PC-3 (cell line): Measurements from ENCODE around the gene HIRA. TPM values are rescaled to one million over a fixed set of nuclear protein-coding genes. Genes with fewer than 3 reads are reported as not detected.
"Not testable (repeated sequence)": the region's sequence is repeated elsewhere in the genome, so short reads cannot be mapped to it uniquely, and the experiment has no call there.

Experiments
- ATAC-seq: fragments of 200-7000 bp; cut with Tn5 transposase; 2 replicates; pipeline ENCODE4 v1.9.1; 2020; ENCODE audit warnings: mild to moderate bottlenecking, moderate library complexity
- BruUV-seq: library from RNA; stranded (reverse); fragments of 400-500 nt; replicated peaks from 2 replicates; lab custom pipeline; 2021; lab: Mats Ljungman, UMichigan
- CTCF ChIA-PET: fragments of 300-600 bp; sonication (Branson Sonifier 250); formaldehyde crosslinking; loops from one replicate; lab custom pipeline; 2022; ENCODE audit warnings: antibody characterized with exemption; lab: Charles Lee
- POLR2A ChIA-PET: fragments of 300-600 bp; sonication (Branson Sonifier 250); formaldehyde crosslinking; loops from one replicate; lab custom pipeline; 2022; ENCODE audit warnings: antibody characterized with exemption; ENCODE audit not compliant: unreplicated experiment; lab: Charles Lee
- DNase-seq: peaks from one replicate; pipeline ENCODE4 v3.0.0-alpha.2; 2015
- H2AFZ ChIP-seq: fragments of 300-600 bp; sonication (generic); 2 replicates; pipeline ENCODE4 v1.6.0; 2016; ENCODE audit warnings: antibody characterized with exemption, low read length
- H3F3A ChIP-seq: fragments of 300-600 bp; sonication (generic); one replicate; pipeline ENCODE4 v1.6.0; 2017; ENCODE audit warnings: antibody characterized with exemption, low read length, control low read depth, mild to moderate bottlenecking; ENCODE audit not compliant: unreplicated experiment
- H3K27ac ChIP-seq: fragments of 300-600 bp; sonication (generic); 2 replicates; pipeline ENCODE4 v1.5.1; 2016; ENCODE audit warnings: mild to moderate bottlenecking, low read length
- H3K27me3 ChIP-seq: fragments of 300-600 bp; sonication (generic); 2 replicates; pipeline ENCODE4 v1.6.1; 2016; ENCODE audit warnings: low read length, mixed read lengths
- H3K36me3 ChIP-seq: fragments of 300-600 bp; sonication (generic); 2 replicates; pipeline ENCODE4 v1.6.1; 2016; ENCODE audit warnings: low read depth, mixed run types, low read length, mixed read lengths
- H3K4me1 ChIP-seq: fragments of 300-600 bp; sonication (generic); 2 replicates; pipeline ENCODE4 v1.5.1; 2016; ENCODE audit warnings: low read length; ENCODE audit not compliant: insufficient read depth
- H3K4me2 ChIP-seq: fragments of 300-600 bp; sonication (generic); 2 replicates; pipeline ENCODE4 v1.6.0; 2016; ENCODE audit warnings: low read length
- H3K4me3 ChIP-seq: fragments of 300-600 bp; sonication (generic); 2 replicates; pipeline ENCODE4 v1.5.1; 2016; ENCODE audit warnings: mild to moderate bottlenecking, low read length, mixed read lengths
- H3K79me2 ChIP-seq: fragments of 300-600 bp; sonication (generic); 2 replicates; pipeline ENCODE4 v1.6.1; 2017; ENCODE audit warnings: low read length, mixed read lengths
- H3K9ac ChIP-seq: fragments of 300-600 bp; sonication (generic); 2 replicates; pipeline ENCODE4 v1.6.0; 2016; ENCODE audit warnings: mild to moderate bottlenecking, low read length
- H3K9me2 ChIP-seq: fragments of 300-600 bp; sonication (generic); replicated peaks from 2 replicates; pipeline ENCODE4 v1.6.1; 2016; ENCODE audit warnings: mixed run types, low read length, mixed read lengths
- H3K9me3 ChIP-seq: fragments of 300-600 bp; sonication (generic); 2 replicates; pipeline ENCODE4 v1.6.1; 2016; ENCODE audit warnings: low read length, mixed read lengths
- H4K20me1 ChIP-seq: fragments of 300-600 bp; sonication (generic); 2 replicates; pipeline ENCODE4 v1.6.1; 2016; ENCODE audit warnings: low read length, mixed read lengths
- EZH2 ChIP-seq: fragments of 300-600 bp; sonication (generic); IDR thresholded peaks from one replicate; pipeline ENCODE4 v1.6.1; 2017; ENCODE audit warnings: antibody characterized with exemption, mild to moderate bottlenecking, low read length; ENCODE audit not compliant: unreplicated experiment
- EZH2phosphoT487 ChIP-seq: fragments of 300-600 bp; sonication (generic); IDR thresholded peaks from 2 replicates; pipeline ENCODE4 v1.6.1; 2018; ENCODE audit warnings: mild to moderate bottlenecking, antibody characterized with exemption, low read length, borderline replicate concordance
- intact Hi-C: fragments of 100-400 bp; cut with micrococcal nuclease; formaldehyde crosslinking; loops from 2 replicates; pipeline ENCODE4 v1.9.0; 2023
- total RNA-seq: library from RNA; depleted of rRNA; stranded (reverse); fragments of >200 nt; gene quantifications from 2 replicates; pipeline ENCODE4 v1.2.3, GENCODE V29; 2014
- TF ChIP-seq, protein P1 (sequence below): fragments of 300-600 bp; sonication (generic); conservative IDR thresholded peaks from 2 replicates; pipeline ENCODE4 v1.5.1; 2017; ENCODE audit warnings: antibody characterized with exemption, low read depth, mild to moderate bottlenecking, low read length

Gene HIRA
- total RNA-seq, 1 experiment from 2014 or later = 12.4 TPM

DNA sequence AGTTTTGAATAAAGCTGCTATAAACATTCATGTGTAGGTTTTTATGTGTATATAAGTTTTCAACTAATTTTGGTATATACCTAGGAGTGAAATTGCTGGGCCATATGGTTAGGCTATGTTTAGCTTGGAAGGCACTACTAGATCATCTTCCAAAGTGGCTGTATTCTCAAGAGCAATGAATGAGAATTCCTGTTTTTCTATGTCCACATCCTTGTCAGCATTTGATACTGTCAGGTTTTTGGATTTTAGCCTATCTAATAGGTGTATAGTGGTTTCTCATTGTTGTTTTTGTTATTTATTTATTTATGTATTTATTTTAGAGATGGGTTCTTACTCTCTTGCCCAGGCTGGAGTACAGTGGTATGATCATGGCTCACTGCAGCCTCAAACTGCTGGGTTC is 113.7 kb downstream of the HIRA start:
- Histone ChIP-seq H3K27ac (no peak overlapping the region), H3K4me2 (no peak overlapping the region), H3K9me3 (no peaks in the 10 kb centered on the region; the same call in 1 of the 2 replicates), H3K9ac (no peak overlapping the region), H3K79me2 (no peaks in the 10 kb centered on the region), H3K4me1 (no peaks in the 10 kb centered on the region), H3K27me3 (no peaks in the 10 kb centered on the region), H2AFZ (no peak overlapping the region), H3F3A (no peaks in the 10 kb centered on the region), H3K36me3 (no peaks in the 10 kb centered on the region), H3K4me3 (no peak overlapping the region), H4K20me1 (no peaks in the 10 kb centered on the region), H3K9me2 (no peaks in the 10 kb centered on the region)
- ATAC-seq (no peak), DNase-seq (no peak)
- CTCF ChIA-PET = interaction anchor here (0.7 kb wide), 1 partner anchor 27 kb away, joined by 6 read pairs; the partner anchor contains the start of gene CLTCL1
- TF ChIP-seq EZH2phosphoT487 = no peak
- no peak for TF ChIP-seq EZH2
- intact Hi-C loops = no loop called here
- no TSS peak for BruUV-seq
- POLR2A ChIA-PET = no interaction called here

DNA sequence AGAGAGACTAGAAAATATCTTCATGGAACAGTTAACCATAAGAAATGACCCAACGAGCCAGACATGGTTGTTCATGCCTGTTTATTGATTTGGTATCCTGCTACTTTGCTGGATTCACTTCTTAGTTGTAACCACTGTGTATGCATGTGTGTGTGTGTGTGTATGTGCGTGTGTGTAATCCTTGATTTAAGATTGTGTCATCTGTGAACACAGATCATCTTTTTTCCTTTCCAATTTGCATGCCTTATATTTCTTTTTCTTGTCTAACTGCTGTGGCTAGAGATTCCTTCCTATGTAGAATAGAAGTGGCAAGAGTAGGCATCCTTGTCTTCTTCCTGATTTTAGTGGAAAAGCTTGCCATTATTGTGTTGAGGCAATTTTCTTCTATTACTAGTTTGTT is 123.7 kb downstream of the HIRA start:
- CTCF ChIA-PET = no interaction called here

DNA sequence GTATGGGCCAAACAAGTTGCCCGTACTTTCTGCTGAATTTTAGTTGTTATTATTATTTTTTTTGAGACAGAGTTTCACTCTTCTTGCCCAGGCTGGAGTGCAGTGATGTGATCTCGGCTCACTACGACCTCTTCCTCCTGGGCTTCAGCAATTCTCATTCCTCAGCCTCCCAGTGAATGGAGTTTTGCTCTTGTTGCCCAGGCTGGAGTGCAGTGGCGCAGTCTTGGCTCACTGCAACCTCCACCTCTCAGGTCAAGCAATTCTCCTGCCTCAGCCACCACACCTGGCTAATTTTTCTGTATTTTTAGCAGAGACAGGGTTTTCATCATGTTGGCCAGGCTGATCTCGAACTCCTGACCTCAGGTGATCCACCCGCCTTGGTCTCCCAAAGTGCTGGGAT is 125.0 kb downstream of the HIRA start:
- H3K27me3 ChIP-seq, H3K36me3 ChIP-seq, intact Hi-C loops, DNase-seq, H3K9me2 ChIP-seq, BruUV-seq, H4K20me1 ChIP-seq, H3K9ac ChIP-seq, H3F3A ChIP-seq, H2AFZ ChIP-seq, H3K4me2 ChIP-seq, H3K9me3 ChIP-seq, CTCF ChIA-PET, H3K79me2 ChIP-seq, H3K4me3 ChIP-seq, ATAC-seq, H3K4me1 ChIP-seq, H3K27ac ChIP-seq: not testable (repeated sequence)
- POLR2A ChIA-PET = interaction anchor here (0.7 kb wide), 1 partner anchor 191 kb away, joined by 6 read pairs; no protein-coding TSS in a partner anchor

More for the DNA sequence above, 123.7 kb downstream of the HIRA start:
- intact Hi-C loops = no loop called here
- Histone ChIP-seq H3K4me1 (no peaks in the 10 kb centered on the region), H3K9me3 (no peaks in the 10 kb centered on the region), H3K27ac (no peak overlapping the region), H3K79me2 (no peaks in the 10 kb centered on the region), H4K20me1 (no peaks in the 10 kb centered on the region), H3K27me3 (no peaks in the 10 kb centered on the region), H3K9ac (no peak overlapping the region), H3K4me3 (no peak overlapping the region), H3K36me3 (no peaks in the 10 kb centered on the region), H3K4me2 (no peak overlapping the region), H2AFZ (no peak overlapping the region), H3K9me2 (no peaks in the 10 kb centered on the region), H3F3A (no peaks in the 10 kb centered on the region)
- BruUV-seq = no TSS peak
- no peak for ATAC-seq
- no peak for DNase-seq
- POLR2A ChIA-PET = no interaction called here
- TF ChIP-seq EZH2 (no peak), EZH2phosphoT487 (no peak)
- TF ChIP-seq, protein P1, sequence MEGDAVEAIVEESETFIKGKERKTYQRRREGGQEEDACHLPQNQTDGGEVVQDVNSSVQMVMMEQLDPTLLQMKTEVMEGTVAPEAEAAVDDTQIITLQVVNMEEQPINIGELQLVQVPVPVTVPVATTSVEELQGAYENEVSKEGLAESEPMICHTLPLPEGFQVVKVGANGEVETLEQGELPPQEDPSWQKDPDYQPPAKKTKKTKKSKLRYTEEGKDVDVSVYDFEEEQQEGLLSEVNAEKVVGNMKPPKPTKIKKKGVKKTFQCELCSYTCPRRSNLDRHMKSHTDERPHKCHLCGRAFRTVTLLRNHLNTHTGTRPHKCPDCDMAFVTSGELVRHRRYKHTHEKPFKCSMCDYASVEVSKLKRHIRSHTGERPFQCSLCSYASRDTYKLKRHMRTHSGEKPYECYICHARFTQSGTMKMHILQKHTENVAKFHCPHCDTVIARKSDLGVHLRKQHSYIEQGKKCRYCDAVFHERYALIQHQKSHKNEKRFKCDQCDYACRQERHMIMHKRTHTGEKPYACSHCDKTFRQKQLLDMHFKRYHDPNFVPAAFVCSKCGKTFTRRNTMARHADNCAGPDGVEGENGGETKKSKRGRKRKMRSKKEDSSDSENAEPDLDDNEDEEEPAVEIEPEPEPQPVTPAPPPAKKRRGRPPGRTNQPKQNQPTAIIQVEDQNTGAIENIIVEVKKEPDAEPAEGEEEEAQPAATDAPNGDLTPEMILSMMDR = no peak

DNA sequence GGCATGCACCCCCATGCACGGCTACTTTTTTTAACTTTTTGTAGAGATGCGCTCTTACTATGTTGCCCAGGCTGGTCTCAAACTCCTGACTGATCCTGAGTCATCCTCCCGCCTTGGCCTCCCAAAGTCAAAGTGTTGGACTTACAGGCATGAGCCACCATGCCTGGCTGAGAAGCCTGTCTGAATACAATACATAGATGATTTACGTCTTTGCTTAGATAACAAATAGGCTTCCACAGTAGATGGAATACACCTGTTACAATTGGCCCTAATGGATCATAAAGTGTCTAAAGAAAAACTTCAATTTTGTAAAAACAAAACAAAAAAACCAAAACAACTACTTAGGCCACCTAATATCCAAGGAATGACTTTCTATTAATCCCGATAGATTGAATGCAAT is 127.0 kb downstream of the HIRA start:
- BruUV-seq = no TSS peak
- Histone ChIP-seq H3K27ac (no peak overlapping the region), H3K9me2 (no peaks in the 10 kb centered on the region), H3F3A (no peaks in the 10 kb centered on the region), H4K20me1 (no peaks in the 10 kb centered on the region), H3K79me2 (no peaks in the 10 kb centered on the region), H2AFZ (no peak overlapping the region), H3K27me3 (no peaks in the 10 kb centered on the region), H3K9me3 (no peaks in the 10 kb centered on the region), H3K4me1 (no peaks in the 10 kb centered on the region), H3K4me3 (no peak overlapping the region), H3K36me3 (no peaks in the 10 kb centered on the region), H3K9ac (no peak overlapping the region), H3K4me2 (no peak overlapping the region)
- POLR2A ChIA-PET = no interaction called here
- intact Hi-C loops = loop anchor here (5.0 kb wide), 1 partner anchor 173 kb away; the partner anchor contains the start of genes CDC45 and UFD1
- ATAC-seq = no peak
- TF ChIP-seq EZH2phosphoT487 (no peak), EZH2 (no peak)
- TF ChIP-seq, protein P1 = no peak
- CTCF ChIA-PET = no interaction called here
- no peak for DNase-seq
